Upper lobe of left lung (tissue), 6 donors: ENCODE data around the gene TTC28. TPM values are rescaled to one million over a fixed set of nuclear protein-coding genes. Genes with fewer than 3 reads are reported as not detected.

ENCODE experiments used
- ATAC-seq, 2 donors: fragments of 200-7000 bp; cut with Tn5 transposase; one replicate each; pipeline ENCODE4 v1.9.1; 2022; ENCODE audit warnings: mild to moderate bottlenecking in 2 of 2, moderate library complexity in 2 of 2; ENCODE audit not compliant: low FRiP score in 2 of 2
- DNase-seq, 2 donors: peaks; one replicate each; pipeline ENCODE4 v3.0.0-alpha.2; 2019 to 2020
- H3K27ac ChIP-seq, 4 donors: fragments of 200-600 bp; sonication (generic); one replicate each; pipeline ENCODE4 v1.5.1; 2016 to 2019
- H3K27me3 ChIP-seq, 4 donors: fragments of 200-600 bp; sonication (generic); one replicate each; pipeline ENCODE4 v1.5.1; 2017 to 2019
- H3K36me3 ChIP-seq, 4 donors: fragments of 200-600 bp; sonication (generic); one replicate each; pipeline ENCODE4 v1.5.1; 2016 to 2019
- H3K4me1 ChIP-seq, 4 donors: fragments of 200-600 bp; sonication (generic); one replicate each; pipeline ENCODE4 v1.5.1; 2018 to 2019
- H3K4me3 ChIP-seq, 4 donors: fragments of 200-600 bp; sonication (generic); one replicate each; pipeline ENCODE4 v1.5.1; 2017 to 2019; ENCODE audit warnings: mild to moderate bottlenecking in 2 of 4, moderate library complexity in 1 of 4
- H3K9me3 ChIP-seq, 4 donors: fragments of 200-600 bp; sonication (generic); one replicate each; pipeline ENCODE4 v1.5.1; 2018 to 2019
- CTCF ChIP-seq, 6 experiments: fragments of 450-650 bp in 4 of 6; fragments of 200-600 bp in 2 of 6; sonication (generic) in 2 of 6; IDR thresholded peaks; one replicate each; pipeline ENCODE4 v1.5.1; 2016 to 2019; ENCODE audit warnings: antibody characterized with exemption in 6 of 6
- EP300 ChIP-seq, 4 donors: sonication (generic); formaldehyde crosslinking; IDR thresholded peaks; one replicate each; pipeline ENCODE4 v1.5.1; 2017; ENCODE audit warnings: antibody characterized with exemption in 4 of 4, control low read depth in 2 of 4
- POLR2A ChIP-seq, 4 donors: fragments of 450-650 bp; IDR thresholded peaks; one replicate each; pipeline ENCODE4 v1.5.1; 2016 to 2017; ENCODE audit warnings: antibody characterized with exemption in 4 of 4, mild to moderate bottlenecking in 2 of 4
- POLR2AphosphoS5 ChIP-seq, 2 donors: sonication (generic); formaldehyde crosslinking; IDR thresholded peaks; one replicate each; pipeline ENCODE4 v1.5.1; 2017; ENCODE audit warnings: antibody characterized with exemption in 2 of 2
- WGBS, 2 donors: methylation state at CpG; one replicate each; pipeline ENCODE4 v1.1.5; 2017 to 2018; 5-methylcytosine and 5-hydroxymethylcytosine counted together
- total RNA-seq, 6 donors: library from RNA; depleted of rRNA in 4 of 6; stranded (reverse); fragments of >200 nt in 4 of 6; gene quantifications; one replicate each; pipeline versions ENCODE4 v1.1.0 to v1.2.1, GENCODE V29; 2016 to 2021
- donor health status: DM: no; HTN: no; CAD: no; lungs with moderate emphysema.
- donor health status: DM: no; HTN: yes; CAD: no; lungs with severe emphysema.

The TTC28 gene
- total RNA-seq, 6 donors from 2014 or later: 30.1 to 69.4 (median 41.4) TPM

GRCh38 chr22:27995801-27996528 lies 683.7 kb downstream of the TTC28 start:
- WGBS, 2 donors: 94 to 95% methylated on average over 10 to 21 of the region's 25 CpGs
- ATAC-seq (no peak), DNase-seq (peak in 1 of 2 donors; percentile 62)
- Histone ChIP-seq H3K36me3 (peaks cover 0 to 84% (median 32%) of the 10 kb centered on the region in 4 donors), H3K4me1 (peaks cover 0 to 7% (median 4%) of the 10 kb centered on the region in 4 donors), H3K4me3 (no peak overlapping the region), H3K9me3 (no peaks in the 10 kb centered on the region), H3K27me3 (no peaks in the 10 kb centered on the region), H3K27ac (no peak overlapping the region)
- no peak for TF ChIP-seq POLR2AphosphoS5 (IDR thresholded peaks at IDR 0.05)
- TF ChIP-seq POLR2A (IDR thresholded peaks at IDR 0.05): no peak
- no peak for TF ChIP-seq EP300 (IDR thresholded peaks at IDR 0.05)
- TF ChIP-seq CTCF (IDR thresholded peaks at IDR 0.05): no peak

GRCh38 chr22:27994481-27995331 lies 684.9 kb downstream of the TTC28 start:
- Histone ChIP-seq H3K4me3 (no peak overlapping the region), H3K36me3 (peaks cover 0 to 82% (median 35%) of the 10 kb centered on the region in 4 donors), H3K27ac (no peak overlapping the region), H3K9me3 (no peaks in the 10 kb centered on the region), H3K4me1 (peaks cover 0 to 11% (median 7%) of the 10 kb centered on the region in 4 donors), H3K27me3 (no peaks in the 10 kb centered on the region)
- 80 to 86% methylated on average over 9 to 14 of the region's 14 CpGs for WGBS, 2 donors
- ATAC-seq (no peak), DNase-seq (no peak)
- no peak for TF ChIP-seq EP300 (IDR thresholded peaks at IDR 0.05)
- TF ChIP-seq POLR2AphosphoS5 (IDR thresholded peaks at IDR 0.05): no peak
- TF ChIP-seq CTCF (IDR thresholded peaks at IDR 0.05): no peak
- TF ChIP-seq POLR2A (IDR thresholded peaks at IDR 0.05): no peak

- peaks cover 0 to 74% (median 34%) of the 10 kb centered on the region in 4 donors for H3K36me3 ChIP-seq
- ATAC-seq (no peak), DNase-seq (no peak)
- 93 to 94% methylated on average over 8 to 9 of the region's 9 CpGs for WGBS, 2 donors
- no peak overlapping the region for H3K4me3 ChIP-seq
- no peaks in the 10 kb centered on the region for H3K27me3 ChIP-seq
- H3K27ac ChIP-seq: no peak overlapping the region
- no peaks in the 10 kb centered on the region for H3K9me3 ChIP-seq
- TF ChIP-seq CTCF (IDR thresholded peaks at IDR 0.05) (no peak), EP300 (IDR thresholded peaks at IDR 0.05) (no peak), POLR2A (IDR thresholded peaks at IDR 0.05) (no peak), POLR2AphosphoS5 (IDR thresholded peaks at IDR 0.05) (no peak)
- peaks cover 0 to 11% (median 7%) of the 10 kb centered on the region in 4 donors for H3K4me1 ChIP-seq
These were observed 685.8 kb downstream of the TTC28 start for GRCh38 chr22:27993774-27994350.

GRCh38 chr22:27993201-27993635 lies 686.4 kb downstream of the TTC28 start:
- Histone ChIP-seq H3K9me3 (no peaks in the 10 kb centered on the region), H3K27me3 (no peaks in the 10 kb centered on the region), H3K27ac (no peak overlapping the region), H3K36me3 (peaks cover 0 to 68% (median 30%) of the 10 kb centered on the region in 4 donors), H3K4me3 (no peak overlapping the region), H3K4me1 (peaks cover 0 to 11% (median 7%) of the 10 kb centered on the region in 4 donors)
- ATAC-seq (no peak), DNase-seq (no peak)
- WGBS, 2 donors: 95 to 100% methylated on average over 3 to 12 of the region's 12 CpGs
- TF ChIP-seq CTCF (IDR thresholded peaks at IDR 0.05) (no peak), EP300 (IDR thresholded peaks at IDR 0.05) (no peak), POLR2AphosphoS5 (IDR thresholded peaks at IDR 0.05) (no peak), POLR2A (IDR thresholded peaks at IDR 0.05) (no peak)
